Endodermal cell (in vitro differentiated cells): Measurements from ENCODE around the gene PROX2. TPM values are rescaled to one million over a fixed set of nuclear protein-coding genes. Genes with fewer than 3 reads are reported as not detected.

ENCODE experiments used
- DNase-seq: peaks from one replicate; pipeline ENCODE4 v3.0.0-alpha.2; 2017
- H3K27ac ChIP-seq: 2 replicates; pipeline ENCODE4 v1.5.1; 2013; ENCODE audit warnings: mild to moderate bottlenecking, low read depth, low read length, moderate library complexity
- H3K27me3 ChIP-seq: 2 replicates; pipeline ENCODE4 v1.6.1; 2013; ENCODE audit warnings: mild to moderate bottlenecking, low read length, moderate library complexity; ENCODE audit not compliant: insufficient read depth, control insufficient read depth, poor library complexity, severe bottlenecking
- H3K36me3 ChIP-seq: 2 replicates; pipeline ENCODE4 v1.7.0; 2013; ENCODE audit warnings: mild to moderate bottlenecking, low read length, moderate library complexity; ENCODE audit not compliant: control insufficient read depth, insufficient read depth
- H3K4me1 ChIP-seq: one replicate; pipeline ENCODE4 v1.7.0; 2013; ENCODE audit warnings: low read length; ENCODE audit not compliant: control insufficient read depth, insufficient read depth
- H3K4me3 ChIP-seq: 2 replicates; pipeline ENCODE4 v1.5.1; 2013; ENCODE audit warnings: mild to moderate bottlenecking, low read length, moderate library complexity
- H3K9ac ChIP-seq: 2 replicates; pipeline ENCODE4 v1.6.1; 2013; ENCODE audit warnings: mild to moderate bottlenecking, low read length, moderate library complexity; ENCODE audit not compliant: poor library complexity, severe bottlenecking; ENCODE audit errors: extremely low read depth
- H3K9me3 ChIP-seq: 2 replicates; pipeline ENCODE4 v1.6.1; 2013; ENCODE audit warnings: mild to moderate bottlenecking, low read length, moderate library complexity; ENCODE audit not compliant: control insufficient read depth
- H3K27ac Mint-ChIP-seq: 2 replicates; pipeline ENCODE4 v1.8.0; 2020; ENCODE audit warnings: mixed read lengths
- H3K27me3 Mint-ChIP-seq: 2 replicates; pipeline ENCODE4 v1.8.0; 2021; ENCODE audit warnings: mild to moderate bottlenecking, mixed read lengths; ENCODE audit not compliant: insufficient read depth
- H3K36me3 Mint-ChIP-seq: 2 replicates; pipeline ENCODE4 v1.8.0; 2020; ENCODE audit warnings: low read depth, mixed read lengths
- H3K4me1 Mint-ChIP-seq: 2 replicates; pipeline ENCODE4 v1.8.0; 2020; ENCODE audit warnings: mixed read lengths
- H3K4me3 Mint-ChIP-seq: 2 replicates; pipeline ENCODE4 v1.8.0; 2020; ENCODE audit warnings: mild to moderate bottlenecking, moderate library complexity, mixed read lengths
- H3K9me3 Mint-ChIP-seq: 2 replicates; pipeline ENCODE4 v1.8.0; 2020; ENCODE audit warnings: mild to moderate bottlenecking, mixed read lengths
- CTCF ChIP-seq: fragments of 200-600 bp; sonication (generic); conservative IDR thresholded peaks from 2 replicates; pipeline ENCODE4 v1.5.0; 2021; ENCODE audit warnings: antibody characterized with exemption, mild to moderate bottlenecking
- WGBS, 2 experiments: methylation state at CpG; one replicate each; pipeline versions ENCODE4 v1.1.5 to v1.1.7; 2013; ENCODE audit warnings: missing lambda C conversion rate in 2 of 2, mixed read lengths in 1 of 2; ENCODE audit not compliant: insufficient coverage in 1 of 2, insufficient read length in 1 of 2; 5-methylcytosine and 5-hydroxymethylcytosine counted together
- total RNA-seq, 2 donors: library from RNA; stranded (reverse); fragmentation: NEBNext Ultra II Directional in 1 of 2; extraction: Animal tissue kit (Norgen Biotek cat#: 25700) in 1 of 2; gene quantifications; 2 replicates in 1 of 2; 3 replicates in 1 of 2; pipeline ENCODE4 v1.2.1, GENCODE V29; 2021

The PROX2 gene
- total RNA-seq, 2 donors from 2014 or later = not detected

GRCh38 chr14:74829251-74829650 lies 46.7 kb downstream of the PROX2 start:
- DNase-seq = no peak
- H3K9me3 ChIP-seq = no peaks in the 10 kb centered on the region
- Mint-ChIP-seq H3K36me3 (peaks cover 23% of the 10 kb centered on the region), H3K27ac (no peak overlapping the region), H3K27me3 (no peaks in the 10 kb centered on the region), H3K4me1 (no peaks in the 10 kb centered on the region), H3K4me3 (no peak overlapping the region), H3K9me3 (no peaks in the 10 kb centered on the region)
- H3K27ac ChIP-seq = no peak overlapping the region
- H3K36me3 ChIP-seq = peaks cover 61% of the 10 kb centered on the region
- no peaks in the 10 kb centered on the region for H3K27me3 ChIP-seq
- H3K4me1 ChIP-seq = no peaks in the 10 kb centered on the region
- no peak overlapping the region for H3K4me3 ChIP-seq
- H3K9ac ChIP-seq = no peak overlapping the region
- 97 to 100% methylated on average over 3 to 5 of the region's 5 CpGs for WGBS, 2 experiments
- no peak for TF ChIP-seq CTCF

GRCh38 chr14:74826574-74826973 lies 49.4 kb downstream of the PROX2 start:
- no peak for TF ChIP-seq CTCF
- Mint-ChIP-seq H3K9me3 (no peaks in the 10 kb centered on the region), H3K4me1 (no peaks in the 10 kb centered on the region), H3K36me3 (peaks cover 28% of the 10 kb centered on the region), H3K27ac (peak overlapping the region; percentile 28), H3K27me3 (no peaks in the 10 kb centered on the region), H3K4me3 (no peak overlapping the region)
- DNase-seq = peak; percentile 51
- H3K4me1 ChIP-seq = no peaks in the 10 kb centered on the region
- no peak overlapping the region for H3K27ac ChIP-seq
- no peak overlapping the region for H3K4me3 ChIP-seq
- H3K9me3 ChIP-seq = no peaks in the 10 kb centered on the region
- no peaks in the 10 kb centered on the region for H3K27me3 ChIP-seq
- H3K9ac ChIP-seq = no peak overlapping the region
- peaks cover 80% of the 10 kb centered on the region for H3K36me3 ChIP-seq

Other genes starting within 250 kb of the PROX2 start
- 10 to 100 TPM; 36.5 to 39.0 TPM for gene AREL1, start 163.1 kb downstream of the PROX2 start, total RNA-seq
- gene FCF1, start 163.0 kb downstream of the PROX2 start, total RNA-seq = 10 to 100 TPM; 68.4 to 71.3 TPM
- 10 to 100 TPM; 75.2 to 76.2 TPM for gene YLPM1, start 112.8 kb downstream of the PROX2 start, total RNA-seq
- gene DLST, start 5.8 kb upstream of the PROX2 start, total RNA-seq = 100 to 1,000 TPM; 119 to 126 TPM
- 10 to 100 TPM in 1 of 2 donors, 1 to 10 TPM in 1; 4.4 to 10.4 TPM for gene RPS6KL1, start 47.1 kb upstream of the PROX2 start, total RNA-seq
- 1 to 10 TPM; 5.0 to 7.6 TPM for gene PGF, start 79.5 kb upstream of the PROX2 start, total RNA-seq
- 10 to 100 TPM; 35.0 to 41.6 TPM for gene EIF2B2, start 126.8 kb upstream of the PROX2 start, total RNA-seq
- 10 to 100 TPM; 18.7 to 34.6 TPM for gene MLH3, start 175.3 kb upstream of the PROX2 start, total RNA-seq
- 10 to 100 TPM; 21.4 to 26.0 TPM for gene ACYP1, start 187.9 kb upstream of the PROX2 start, total RNA-seq
- gene ZC2HC1C, start 193.5 kb upstream of the PROX2 start, total RNA-seq = 1 to 10 TPM; 2.3 to 2.7 TPM